Breast epithelium (tissue), 4 donors: ENCODE measurements around the gene RPL22L1. TPM values are rescaled to one million over a fixed set of nuclear protein-coding genes. Genes with fewer than 3 reads are reported as not detected.

ENCODE experiments used
- DNase-seq, 2 donors: peaks; one replicate each; pipeline ENCODE4 v3.0.0-alpha.2; 2019; ENCODE audit warnings: low spot score in 2 of 2
- H3K27ac ChIP-seq, 2 donors: fragments of 200-600 bp; sonication (generic) in 1 of 2; one replicate each; pipeline ENCODE4 v1.5.1; 2016 to 2019; ENCODE audit warnings: mild to moderate bottlenecking in 1 of 2
- H3K27me3 ChIP-seq, 2 donors: fragments of 200-600 bp; sonication (generic) in 1 of 2; one replicate each; pipeline versions ENCODE4 v1.5.1 to v1.6.0; 2017 to 2019; ENCODE audit warnings: control low read depth in 1 of 2, mild to moderate bottlenecking in 1 of 2
- H3K36me3 ChIP-seq: fragments of 200-600 bp; one replicate; pipeline ENCODE4 v1.5.1; 2019
- H3K4me1 ChIP-seq, 2 donors: fragments of 200-600 bp; sonication (generic); one replicate each; pipeline ENCODE4 v1.5.1; 2016 to 2019; ENCODE audit warnings: control low read depth in 1 of 2
- H3K4me3 ChIP-seq, 3 donors: fragments of 200-600 bp; sonication (generic); 1 replicate in 2 of 3; 2 replicates in 1 of 3; pipeline ENCODE4 v1.5.1; 2016 to 2019; ENCODE audit warnings: mild to moderate bottlenecking in 3 of 3, moderate library complexity in 2 of 3
- H3K9me3 ChIP-seq, 2 donors: fragments of 200-600 bp; sonication (generic) in 1 of 2; one replicate each; pipeline ENCODE4 v1.5.1; 2016 to 2019; ENCODE audit warnings: control low read depth in 1 of 2
- POLR2A ChIP-seq: fragments of 450-650 bp; IDR thresholded peaks from one replicate; pipeline ENCODE4 v1.6.1; 2016; ENCODE audit warnings: antibody characterized with exemption, mild to moderate bottlenecking, moderate library complexity
- POLR2AphosphoS5 ChIP-seq, 3 donors: sonication (generic); formaldehyde crosslinking; IDR thresholded peaks; one replicate each; pipeline ENCODE4 v1.6.1; 2017; ENCODE audit warnings: antibody characterized with exemption in 3 of 3
- intact Hi-C: fragments of 100-400 bp; cut with DNase I; formaldehyde crosslinking; loops from one replicate; pipeline ENCODE4 v1.15.1; 2023; ENCODE audit warnings: low total_unique reads
- total RNA-seq, 3 donors: library from RNA; depleted of rRNA; stranded (reverse); fragments of >200 nt; gene quantifications; one replicate each; pipeline ENCODE4 v1.1.0, GENCODE V29; 2016
- TF ChIP-seq, protein P1 (sequence below), 3 donors: fragments of 450-650 bp; IDR thresholded peaks; one replicate each; pipeline ENCODE4 v1.5.1; 2016 to 2017; ENCODE audit warnings: antibody characterized with exemption in 3 of 3, mild to moderate bottlenecking in 3 of 3, moderate library complexity in 3 of 3

RPL22L1 gene
- 100 to 1,000 TPM in 2 of 3 donors, 10 to 100 TPM in 1; 36.5 to 196 (median 114) TPM for total RNA-seq

DNA sequence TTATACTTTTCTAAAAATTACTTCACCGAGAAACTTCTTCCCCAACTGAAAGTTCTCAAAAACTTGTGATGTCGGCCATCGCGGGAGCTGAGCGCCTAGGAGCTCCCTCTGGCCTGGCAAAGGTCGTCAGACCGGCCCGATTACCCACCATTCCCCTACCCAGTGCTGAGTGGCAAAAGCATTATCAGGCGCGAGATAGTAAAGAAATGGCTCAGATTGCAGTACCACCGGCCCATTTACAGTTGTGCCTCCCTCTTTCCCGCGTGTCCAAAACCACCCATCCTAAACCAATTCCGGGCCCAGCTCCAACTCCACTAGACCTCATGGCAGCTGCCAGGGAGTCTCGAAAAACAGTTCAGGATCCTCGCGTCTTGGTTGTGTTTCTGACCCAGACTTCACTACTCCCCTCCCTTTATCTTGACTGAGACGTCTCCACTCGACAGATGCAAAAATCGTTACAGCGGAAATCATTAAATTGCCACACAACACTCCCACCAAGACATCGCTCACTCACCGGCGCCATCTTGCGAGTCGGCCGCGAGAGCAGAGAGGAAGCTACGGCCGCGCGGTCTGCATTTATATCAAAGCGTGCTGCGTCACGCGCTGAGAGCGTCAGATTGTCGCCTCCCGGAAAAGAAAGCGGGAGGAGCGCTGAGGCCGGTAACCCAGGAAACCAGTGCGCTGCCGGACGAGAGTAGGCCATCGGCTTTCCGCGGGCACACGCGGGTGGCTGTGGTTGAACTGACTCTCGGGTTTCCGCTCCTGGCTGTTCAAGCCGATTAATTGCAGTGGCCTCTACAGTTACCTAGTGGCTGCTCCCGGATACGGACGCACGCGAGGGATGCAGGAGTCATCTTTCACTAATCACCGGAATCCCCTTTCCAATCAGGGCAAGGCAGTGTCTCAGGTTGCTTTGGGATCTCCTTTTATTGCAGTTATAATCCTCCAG lies at the start of gene RPL22L1:
Gene RPL22L1 (minus strand): TSS at position 551 of the 949 bp plus-strand sequence. CDS start 28 bp downstream, at position 523.
- DNase-seq: peak; percentile 89 to 94
- Histone ChIP-seq H3K27ac (peak within 1 kb of the TSS; percentile 92 to 93), H3K9me3 (no peaks in the 10 kb centered on the region), H3K36me3 (peaks cover 5% of the 10 kb centered on the region), H3K4me3 (peak within 1 kb of the TSS; percentile 62 to 86 (median 72)), H3K4me1 (peaks cover 0 to 6% of the 10 kb centered on the region in 2 donors), H3K27me3 (no peaks in the 10 kb centered on the region)
- TF ChIP-seq POLR2AphosphoS5 (IDR thresholded peaks at IDR 0.05) (peak; percentile 98 to 100 (median 99)), POLR2A (peak; percentile 87)
- TF ChIP-seq, protein P1, sequence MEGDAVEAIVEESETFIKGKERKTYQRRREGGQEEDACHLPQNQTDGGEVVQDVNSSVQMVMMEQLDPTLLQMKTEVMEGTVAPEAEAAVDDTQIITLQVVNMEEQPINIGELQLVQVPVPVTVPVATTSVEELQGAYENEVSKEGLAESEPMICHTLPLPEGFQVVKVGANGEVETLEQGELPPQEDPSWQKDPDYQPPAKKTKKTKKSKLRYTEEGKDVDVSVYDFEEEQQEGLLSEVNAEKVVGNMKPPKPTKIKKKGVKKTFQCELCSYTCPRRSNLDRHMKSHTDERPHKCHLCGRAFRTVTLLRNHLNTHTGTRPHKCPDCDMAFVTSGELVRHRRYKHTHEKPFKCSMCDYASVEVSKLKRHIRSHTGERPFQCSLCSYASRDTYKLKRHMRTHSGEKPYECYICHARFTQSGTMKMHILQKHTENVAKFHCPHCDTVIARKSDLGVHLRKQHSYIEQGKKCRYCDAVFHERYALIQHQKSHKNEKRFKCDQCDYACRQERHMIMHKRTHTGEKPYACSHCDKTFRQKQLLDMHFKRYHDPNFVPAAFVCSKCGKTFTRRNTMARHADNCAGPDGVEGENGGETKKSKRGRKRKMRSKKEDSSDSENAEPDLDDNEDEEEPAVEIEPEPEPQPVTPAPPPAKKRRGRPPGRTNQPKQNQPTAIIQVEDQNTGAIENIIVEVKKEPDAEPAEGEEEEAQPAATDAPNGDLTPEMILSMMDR (IDR thresholded peaks at IDR 0.05): peak in 1 of 3 donors; percentile 8
- intact Hi-C loops: no loop called here

DNA sequence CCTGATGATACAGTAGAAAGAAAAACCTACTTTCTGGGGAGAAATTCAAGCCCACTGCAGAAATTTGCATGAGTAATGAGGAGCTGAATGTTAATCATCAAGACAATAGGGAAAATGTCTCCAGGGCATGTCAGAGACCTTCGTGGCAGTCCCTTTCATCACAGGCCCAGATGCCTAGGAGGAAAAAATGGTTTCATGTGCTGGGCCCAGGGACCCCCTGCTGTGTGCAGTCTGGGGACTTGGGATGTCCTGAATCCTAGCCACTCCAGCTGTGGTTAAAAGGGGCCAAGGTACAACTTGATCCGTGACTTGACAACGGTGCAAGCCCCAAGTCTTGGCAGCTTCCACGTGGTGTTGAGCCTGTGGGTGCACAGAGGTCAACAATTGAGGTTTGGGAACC lies 48.7 kb upstream of the RPL22L1 start:
- H3K27me3 ChIP-seq: no peaks in the 10 kb centered on the region
- peaks cover 30% of the 10 kb centered on the region in 2 donors for H3K9me3 ChIP-seq
- no peak overlapping the region for H3K4me3 ChIP-seq
- H3K36me3 ChIP-seq: no peaks in the 10 kb centered on the region
- TF ChIP-seq, protein P1 (IDR thresholded peaks at IDR 0.05): no peak
- TF ChIP-seq POLR2AphosphoS5 (IDR thresholded peaks at IDR 0.05): no peak
- no peak for TF ChIP-seq POLR2A
- H3K27ac ChIP-seq: no peak overlapping the region
- no peaks in the 10 kb centered on the region for H3K4me1 ChIP-seq
- intact Hi-C loops: no loop called here
- no peak for DNase-seq

DNA sequence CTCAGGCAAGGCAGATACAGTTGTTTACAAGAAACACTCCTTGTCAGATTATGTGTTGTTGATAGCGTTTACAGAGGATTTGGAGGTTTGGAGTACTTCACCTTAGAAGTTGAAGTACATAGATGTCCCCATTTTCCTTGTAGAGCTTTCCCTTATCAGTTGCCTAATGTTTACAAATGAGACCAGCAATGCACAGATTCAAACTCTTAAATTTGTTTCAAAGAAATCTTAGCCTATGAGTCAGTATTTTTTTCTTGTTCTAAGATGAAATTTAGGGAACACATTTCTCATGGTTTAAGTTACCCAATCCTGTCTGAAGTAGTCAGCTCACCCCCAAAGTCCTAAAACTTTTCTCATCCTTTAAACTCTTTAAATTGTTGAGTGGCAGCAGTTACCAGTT lies 44.7 kb upstream of the RPL22L1 start:
- Histone ChIP-seq H3K4me3 (no peak overlapping the region), H3K27ac (no peak overlapping the region), H3K36me3 (no peaks in the 10 kb centered on the region), H3K9me3 (peaks cover 10 to 31% of the 10 kb centered on the region in 2 donors), H3K27me3 (no peaks in the 10 kb centered on the region), H3K4me1 (no peaks in the 10 kb centered on the region)
- DNase-seq: no peak
- intact Hi-C loops: no loop called here
- TF ChIP-seq, protein P1 (IDR thresholded peaks at IDR 0.05): no peak
- TF ChIP-seq POLR2A: no peak
- TF ChIP-seq POLR2AphosphoS5 (IDR thresholded peaks at IDR 0.05): no peak

DNA sequence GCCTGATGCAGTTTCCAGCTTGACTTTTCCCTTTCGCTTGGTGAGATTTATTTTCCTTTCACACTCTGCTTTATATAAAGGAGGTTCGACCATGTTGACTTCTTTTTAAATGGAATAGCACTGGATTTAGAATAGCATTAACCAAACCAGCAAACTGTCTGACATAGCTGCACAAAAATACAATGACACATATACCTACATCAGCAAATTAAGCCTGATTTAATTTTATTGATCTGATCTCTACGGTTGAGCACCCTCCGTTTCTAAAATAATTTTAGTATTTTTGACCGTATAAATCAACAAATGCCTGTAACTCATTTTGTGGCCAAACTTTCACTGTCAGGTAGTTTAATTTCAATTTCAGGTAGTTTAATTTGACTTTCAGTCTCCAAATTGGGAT lies 44.2 kb upstream of the RPL22L1 start:
- TF ChIP-seq POLR2AphosphoS5 (IDR thresholded peaks at IDR 0.05): no peak
- TF ChIP-seq, protein P1 (IDR thresholded peaks at IDR 0.05): no peak
- no peak for TF ChIP-seq POLR2A
- Histone ChIP-seq H3K4me3 (no peak overlapping the region), H3K36me3 (no peaks in the 10 kb centered on the region), H3K4me1 (no peaks in the 10 kb centered on the region), H3K27me3 (no peaks in the 10 kb centered on the region), H3K27ac (no peak overlapping the region), H3K9me3 (peaks cover 10 to 35% of the 10 kb centered on the region in 2 donors)
- DNase-seq: no peak
- intact Hi-C loops: no loop called here

DNA sequence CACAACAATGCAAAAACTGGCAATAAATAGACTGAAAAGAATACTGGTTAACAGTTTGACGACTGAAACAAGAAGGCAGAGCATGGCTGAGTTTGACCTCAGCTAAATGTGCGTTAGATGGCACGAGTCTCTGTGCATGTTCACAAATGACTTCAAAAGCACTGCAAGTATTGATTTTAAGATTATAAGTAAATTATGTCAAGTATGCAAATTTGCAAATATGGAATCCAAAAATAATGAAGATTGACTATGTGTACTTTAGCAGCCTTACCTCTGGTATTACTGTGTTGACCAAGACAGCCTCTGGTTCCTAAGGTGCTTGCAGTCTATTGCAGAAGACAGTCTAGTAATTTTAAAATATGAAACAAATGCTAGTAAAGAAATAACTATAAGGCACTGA lies 41.1 kb upstream of the RPL22L1 start:
- Histone ChIP-seq H3K9me3 (peaks cover 7 to 25% of the 10 kb centered on the region in 2 donors), H3K27me3 (no peaks in the 10 kb centered on the region), H3K36me3 (no peaks in the 10 kb centered on the region), H3K4me3 (no peak overlapping the region), H3K4me1 (no peaks in the 10 kb centered on the region), H3K27ac (no peak overlapping the region)
- no peak for TF ChIP-seq POLR2A
- TF ChIP-seq, protein P1 (IDR thresholded peaks at IDR 0.05): no peak
- TF ChIP-seq POLR2AphosphoS5 (IDR thresholded peaks at IDR 0.05): no peak
- DNase-seq: no peak
- intact Hi-C loops: no loop called here
